HEK293 (cell line): ENCODE data around the gene FXYD5.
A peak's percentile ranks its signal among the peaks of the same experiment; 100 is the strongest.

Source experiments
- BCL6B ChIP-seq: fragments of 450-650 bp; formaldehyde crosslinking; IDR thresholded peaks from 2 replicates; pipeline ENCODE4 v1.5.1; 2017; ENCODE audit warnings: missing biosample characterization, missing genetic modification characterization
- HOXA7 ChIP-seq: sonication (generic); formaldehyde crosslinking; IDR thresholded peaks from 2 replicates; pipeline ENCODE4 v1.8.1; 2022; ENCODE audit warnings: missing genetic modification reagents, borderline replicate concordance
- KLF8 ChIP-seq: fragments of 450-650 bp; formaldehyde crosslinking; IDR thresholded peaks from 2 replicates; pipeline ENCODE4 v1.5.1; 2016; ENCODE audit warnings: missing biosample characterization, missing genetic modification characterization
- SETDB1 ChIP-seq: IDR thresholded peaks from one replicate; pipeline ENCODE4 v1.6.1; 2017; ENCODE audit warnings: mild to moderate bottlenecking, low read length, moderate library complexity, mixed read lengths; ENCODE audit not compliant: insufficient read length
- ZBTB11 ChIP-seq: fragments of 450-650 bp; formaldehyde crosslinking; conservative IDR thresholded peaks from 2 replicates; pipeline ENCODE4 v1.5.1; 2016; ENCODE audit warnings: low read depth, missing biosample characterization, missing genetic modification characterization
- ZBTB21 ChIP-seq: fragments of 450-650 bp; formaldehyde crosslinking; IDR thresholded peaks from 2 replicates; pipeline ENCODE4 v1.5.1; 2017; ENCODE audit warnings: missing biosample characterization, missing genetic modification characterization
- ZNF24 ChIP-seq: fragments of 450-650 bp; formaldehyde crosslinking; IDR thresholded peaks from 2 replicates; pipeline ENCODE4 v1.5.1; 2016; ENCODE audit warnings: missing biosample characterization, missing genetic modification characterization
- ZNF280C ChIP-seq: fragments of 450-650 bp; formaldehyde crosslinking; IDR thresholded peaks from 2 replicates; pipeline ENCODE4 v1.5.1; 2016; ENCODE audit warnings: missing biosample characterization, missing genetic modification characterization
- ZNF280D ChIP-seq: fragments of 450-650 bp; formaldehyde crosslinking; IDR thresholded peaks from 2 replicates; pipeline ENCODE4 v1.5.1; 2016; ENCODE audit warnings: missing biosample characterization, missing genetic modification characterization
- ZNF416 ChIP-seq: fragments of 450-650 bp; formaldehyde crosslinking; IDR thresholded peaks from 2 replicates; pipeline ENCODE4 v1.5.1; 2016; ENCODE audit warnings: missing biosample characterization, missing genetic modification characterization
- ZNF518A ChIP-seq: fragments of 450-650 bp; formaldehyde crosslinking; conservative IDR thresholded peaks from 2 replicates; pipeline ENCODE4 v1.5.1; 2016; ENCODE audit warnings: low read depth, missing biosample characterization, missing genetic modification characterization
- ZNF529 ChIP-seq: fragments of 450-650 bp; formaldehyde crosslinking; IDR thresholded peaks from 2 replicates; pipeline ENCODE4 v1.5.1; 2017; ENCODE audit warnings: missing genetic modification characterization, missing biosample characterization; ENCODE audit not compliant: insufficient replicate concordance
- ZNF530 ChIP-seq: fragments of 450-650 bp; formaldehyde crosslinking; IDR thresholded peaks from 2 replicates; pipeline ENCODE4 v1.5.1; 2016; ENCODE audit warnings: low read depth, missing biosample characterization, missing genetic modification characterization
- ZNF645 ChIP-seq: fragments of 450-650 bp; formaldehyde crosslinking; IDR thresholded peaks from 2 replicates; pipeline ENCODE4; 2016; ENCODE audit warnings: missing biosample characterization, missing genetic modification characterization
- ZNF654 ChIP-seq: fragments of 450-650 bp; formaldehyde crosslinking; IDR thresholded peaks from 2 replicates; pipeline ENCODE4 v1.5.1; 2016; ENCODE audit warnings: low read depth, missing biosample characterization, missing genetic modification characterization
- ZNF747 ChIP-seq: fragments of 450-650 bp; formaldehyde crosslinking; IDR thresholded peaks from 2 replicates; pipeline ENCODE4 v1.5.1; 2016; ENCODE audit warnings: missing biosample characterization, missing genetic modification characterization
- ZSCAN18 ChIP-seq: fragments of 450-650 bp; formaldehyde crosslinking; IDR thresholded peaks from 2 replicates; pipeline ENCODE4 v1.5.1; 2016; ENCODE audit warnings: missing biosample characterization, missing genetic modification characterization
- ZSCAN23 ChIP-seq: fragments of 450-650 bp; formaldehyde crosslinking; IDR thresholded peaks from 2 replicates; pipeline ENCODE4 v1.5.1; 2016; ENCODE audit warnings: missing biosample characterization, missing genetic modification characterization

Gene FXYD5

GRCh38 chr19:35114353-35115176 lies 40.0 kb upstream of the FXYD5 start (continued):
- no peak for TF ChIP-seq ZNF529 (tag by site-specific recombination)
- no peak for TF ChIP-seq ZNF747
- 0 out of 2 replicates have a peak, but pooled peaks have one; percentile 23 for TF ChIP-seq ZNF518A (tag by site-specific recombination)
- no peak for TF ChIP-seq ZBTB11 (tag by site-specific recombination)
- peak; percentile 93 for TF ChIP-seq KLF8
- no peak for TF ChIP-seq ZNF280D
- peak; percentile 56; the same call in 1 of the 2 replicates for TF ChIP-seq ZBTB21 (tag by site-specific recombination)
- TF ChIP-seq ZNF24: 0 out of 2 replicates have a peak, but pooled peaks have one; percentile 52
- TF ChIP-seq ZNF280C: no peak
- TF ChIP-seq ZNF645 (tag by site-specific recombination): 0 out of 2 replicates have a peak, but pooled peaks have one; percentile 34
- TF ChIP-seq ZNF416 (tag by site-specific recombination): no peak
- TF ChIP-seq ZNF654: peak; percentile 87
- TF ChIP-seq ZSCAN18 (tag by site-specific recombination): no peak
- TF ChIP-seq ZNF530: no peak
- no peak for TF ChIP-seq BCL6B (tag by site-specific recombination)
- TF ChIP-seq SETDB1: no peak
- no peak for TF ChIP-seq HOXA7
- no peak for TF ChIP-seq ZSCAN23 (tag by site-specific recombination)
